ENCODE measurements around the gene PDZD7.

Gene PDZD7

DNA sequence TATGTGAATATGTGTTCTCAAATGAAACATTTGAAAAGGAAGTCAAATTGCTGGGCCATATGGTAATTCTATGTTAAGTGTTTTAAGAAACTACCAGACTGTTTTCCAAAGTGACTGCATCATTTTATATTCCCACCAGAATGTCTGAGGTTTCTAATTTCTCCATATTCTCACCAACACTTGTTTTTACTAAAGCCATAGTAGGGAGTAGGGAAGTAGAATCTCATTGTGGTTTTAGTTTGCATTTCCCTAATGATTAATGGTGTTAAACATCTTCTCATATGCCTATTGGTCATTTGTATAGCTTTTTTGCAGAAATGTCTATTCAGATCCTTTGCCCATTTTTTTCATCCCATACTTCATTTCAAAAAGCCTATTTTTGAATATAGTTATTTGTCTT is 70.7 kb downstream of the PDZD7 start:
- DNase-seq, result no peak
